Nephron progenitor cell (in vitro differentiated cells): Measurements from ENCODE around the gene STC2.

Experiments used
- DNase-seq: peaks from one replicate; pipeline ENCODE4 v3.0.0; 2021
- H3K27ac Mint-ChIP-seq: 2 replicates; pipeline ENCODE4 v1.8.0; 2021; ENCODE audit warnings: mild to moderate bottlenecking, moderate library complexity, mixed read lengths
- H3K27me3 Mint-ChIP-seq: 2 replicates; pipeline ENCODE4 v1.8.0; 2021; ENCODE audit warnings: mild to moderate bottlenecking, low read depth, mixed read lengths; ENCODE audit not compliant: poor library complexity
- H3K36me3 Mint-ChIP-seq: 2 replicates; pipeline ENCODE4 v1.8.0; 2021; ENCODE audit warnings: low read depth, mixed read lengths
- H3K4me1 Mint-ChIP-seq: 2 replicates; pipeline ENCODE4 v1.8.0; 2021; ENCODE audit warnings: mixed read lengths
- H3K4me3 Mint-ChIP-seq: 2 replicates; pipeline ENCODE4 v1.8.0; 2021; ENCODE audit warnings: mild to moderate bottlenecking, moderate library complexity, mixed read lengths
- H3K9me3 Mint-ChIP-seq: 2 replicates; pipeline ENCODE4 v1.8.0; 2021; ENCODE audit warnings: mild to moderate bottlenecking, moderate library complexity, mixed read lengths
- CTCF ChIP-seq: fragments of 200-600 bp; sonication (generic); IDR thresholded peaks from 2 replicates; pipeline ENCODE4 v1.5.0; 2021; ENCODE audit warnings: antibody characterized with exemption

The STC2 gene

GRCh38 chr5:173271419-173271818 is 56.8 kb downstream of the STC2 start:
- H3K9me3 Mint-ChIP-seq = peaks cover 30% of the 10 kb centered on the region
- peaks cover 20% of the 10 kb centered on the region for H3K4me1 Mint-ChIP-seq
- TF ChIP-seq CTCF = no peak
- no peaks in the 10 kb centered on the region for H3K36me3 Mint-ChIP-seq
- H3K27me3 Mint-ChIP-seq = peaks cover 57% of the 10 kb centered on the region
- no peak for DNase-seq
- H3K4me3 Mint-ChIP-seq = no peak overlapping the region
- H3K27ac Mint-ChIP-seq = no peak overlapping the region

- H3K27ac Mint-ChIP-seq = no peak overlapping the region
- TF ChIP-seq CTCF = no peak
- DNase-seq = peak; percentile 23
- H3K4me1 Mint-ChIP-seq = peaks cover 36% of the 10 kb centered on the region
- H3K36me3 Mint-ChIP-seq = no peaks in the 10 kb centered on the region
- H3K9me3 Mint-ChIP-seq = peaks cover 9% of the 10 kb centered on the region
- H3K4me3 Mint-ChIP-seq = no peak overlapping the region
- peaks cover 56% of the 10 kb centered on the region for H3K27me3 Mint-ChIP-seq
Observed at GRCh38 chr5:173268750-173269432, 59.3 kb downstream of the STC2 start.

- DNase-seq = no peak
- Mint-ChIP-seq H3K9me3 (no peaks in the 10 kb centered on the region), H3K27ac (no peak overlapping the region), H3K27me3 (peaks cover 72% of the 10 kb centered on the region), H3K4me1 (peaks cover 36% of the 10 kb centered on the region), H3K4me3 (no peak overlapping the region), H3K36me3 (no peaks in the 10 kb centered on the region)
- no peak for TF ChIP-seq CTCF
Observed at GRCh38 chr5:173265433-173265832, 62.8 kb downstream of the STC2 start.
